Astrocyte of the cerebellum (primary cell): ENCODE measurements around the gene LIN7B.
A peak's percentile ranks its signal among the peaks of the same experiment; 100 is the strongest.

ENCODE experiments used
- DNase-seq: peaks from one replicate; pipeline ENCODE4 v3.0.0-alpha.2; 2011; ENCODE audit warnings: low read depth
- H3K4me3 ChIP-seq: 2 replicates; pipeline ENCODE4 v1.5.1; 2011; ENCODE audit warnings: mild to moderate bottlenecking, low read depth, low read length, moderate library complexity
- CTCF ChIP-seq: IDR thresholded peaks from 2 replicates; pipeline ENCODE4 v1.5.1; 2012; ENCODE audit warnings: low read length, low read depth, moderate library complexity, mild to moderate bottlenecking; ENCODE audit errors: missing control alignments
- in situ Hi-C: cut with HindIII; loops from 2 replicates; pipeline ENCODE4 v1.10.0; 2017; ENCODE audit warnings: low sequenced_read_pairs

LIN7B gene

DNA sequence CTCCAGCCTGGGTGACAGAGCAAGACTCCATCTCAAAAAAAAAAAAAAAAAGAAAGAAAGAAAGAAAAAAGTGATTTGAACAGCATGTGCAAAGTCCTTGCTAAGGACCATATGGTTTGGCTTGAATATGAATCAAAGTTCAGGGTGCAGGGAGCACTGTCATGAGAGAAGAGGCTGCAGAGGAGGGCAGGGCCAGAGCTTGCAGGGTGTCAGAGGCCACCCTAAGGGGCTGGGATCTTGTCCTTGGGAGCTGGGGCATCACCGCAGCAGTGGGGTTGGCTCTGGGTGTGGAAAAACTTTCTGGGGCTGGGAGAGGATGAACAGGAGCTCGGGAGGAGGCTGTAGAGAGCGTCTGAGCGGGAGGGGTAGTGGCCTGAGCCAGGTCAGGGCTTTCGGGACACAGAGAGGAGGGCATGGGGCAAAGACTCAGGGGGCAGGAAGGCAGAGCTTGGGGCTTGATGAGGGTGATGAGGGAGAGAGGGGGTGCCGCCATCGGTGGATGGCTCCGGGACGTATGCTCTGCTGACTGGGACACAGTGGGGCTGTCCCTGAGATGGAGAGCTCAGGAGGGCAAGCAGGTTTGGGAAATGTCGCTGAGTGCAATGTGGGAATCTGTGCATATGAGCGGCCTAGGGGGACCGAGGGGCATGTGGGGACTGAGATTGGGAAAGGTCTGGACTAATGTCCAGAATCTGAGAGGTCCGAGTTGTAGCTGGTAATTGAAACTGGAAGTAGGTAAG lies 46.5 kb downstream of the LIN7B start:
- no peak for DNase-seq
- in situ Hi-C loops: no loop called here
- H3K4me3 ChIP-seq: no peak overlapping the region
- no peak for TF ChIP-seq CTCF

DNA sequence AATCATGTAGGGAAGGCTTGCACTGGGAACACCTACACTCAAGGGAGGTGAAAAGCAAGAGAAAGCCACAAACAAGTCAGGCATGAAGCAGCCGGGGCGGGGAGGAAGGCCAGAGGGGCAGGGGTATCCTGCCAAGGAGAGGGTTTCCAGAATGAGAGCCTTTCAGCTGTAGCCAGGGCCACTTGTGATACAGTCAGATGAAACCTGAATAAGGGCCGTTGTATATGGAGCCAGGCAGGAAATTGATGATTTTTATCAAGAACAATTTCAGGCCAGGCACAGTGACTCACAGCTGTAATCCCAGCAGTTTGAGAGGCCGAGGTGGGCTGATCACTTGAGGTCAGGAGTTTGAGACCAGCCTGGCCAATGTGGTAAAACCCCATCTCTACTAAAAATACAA lies 47.8 kb downstream of the LIN7B start:
- no peak for TF ChIP-seq CTCF
- DNase-seq: no peak
- H3K4me3 ChIP-seq: no peak overlapping the region
- in situ Hi-C loops: no loop called here

- no peak overlapping the region for H3K4me3 ChIP-seq
- no peak for DNase-seq
- in situ Hi-C loops: no loop called here
- TF ChIP-seq CTCF: no peak
Observed at GRCh38 chr19:49165111-49165750, 51.1 kb downstream of the LIN7B start.

DNA sequence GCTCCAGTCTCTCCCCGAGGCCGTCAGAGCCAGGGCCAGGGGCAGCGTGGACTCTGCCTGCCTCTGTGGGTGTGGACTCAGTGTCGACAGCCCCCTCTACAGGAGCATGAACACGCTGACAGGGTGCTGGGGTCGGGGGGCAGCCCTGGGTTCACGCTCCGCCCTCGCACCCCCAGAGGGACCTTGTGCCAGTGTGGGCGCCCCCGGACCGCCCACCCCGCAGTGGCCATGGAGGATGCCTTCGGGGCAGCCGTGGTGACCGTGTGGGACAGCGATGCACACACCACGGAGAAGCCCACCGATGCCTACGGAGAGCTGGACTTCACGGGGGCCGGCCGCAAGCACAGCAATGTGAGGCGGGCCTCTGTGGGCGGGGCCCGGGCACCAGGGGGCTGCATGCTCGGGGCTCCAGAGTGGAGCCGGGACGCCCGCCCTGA lies 51.7 kb downstream of the LIN7B start:
- no peak for DNase-seq
- in situ Hi-C loops: no loop called here

DNA sequence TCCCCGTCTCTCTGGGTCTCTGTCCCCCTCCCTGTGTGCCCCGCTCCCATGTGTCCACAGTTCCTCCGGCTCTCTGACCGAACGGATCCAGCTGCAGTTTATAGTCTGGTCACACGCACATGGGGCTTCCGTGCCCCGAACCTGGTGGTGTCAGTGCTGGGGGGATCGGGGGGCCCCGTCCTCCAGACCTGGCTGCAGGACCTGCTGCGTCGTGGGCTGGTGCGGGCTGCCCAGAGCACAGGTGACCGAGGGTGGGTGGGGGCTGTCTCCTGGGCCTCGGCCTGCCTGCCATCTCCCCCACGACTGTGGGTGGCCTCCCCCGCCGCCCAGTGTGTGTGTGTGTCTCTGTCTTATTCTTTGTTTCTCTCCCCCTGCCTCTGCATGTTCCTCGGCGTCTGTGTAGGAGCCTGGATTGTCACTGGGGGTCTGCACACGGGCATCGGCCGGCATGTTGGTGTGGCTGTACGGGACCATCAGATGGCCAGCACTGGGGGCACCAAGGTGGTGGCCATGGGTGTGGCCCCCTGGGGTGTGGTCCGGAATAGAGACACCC lies 53.8 kb downstream of the LIN7B start:
- TF ChIP-seq CTCF: no peak
- no peak for DNase-seq
- in situ Hi-C loops: no loop called here
- H3K4me3 ChIP-seq: no peak overlapping the region

More for the DNA sequence above, 51.7 kb downstream of the LIN7B start:
- peak; percentile 16 for TF ChIP-seq CTCF
- no peak overlapping the region for H3K4me3 ChIP-seq
